ENCODE measurements around the gene MIER2. TPM values are rescaled to one million over a fixed set of nuclear protein-coding genes. Genes with fewer than 3 reads are reported as not detected.

Gene MIER2
- polyA plus RNA-seq, 1 of the 3 experiments (the other 2 are of a cell fraction), result 15.9 TPM

- no peak for TF ChIP-seq CTCF (IDR thresholded peaks at IDR 0.05)
- TF ChIP-seq NRF1 (IDR thresholded peaks at IDR 0.05; ENCODE audit: low read depth, low read length), result no peak
- TF ChIP-seq EP300 (IDR thresholded peaks at IDR 0.05; ENCODE audit: borderline replicate concordance in 1 of 2, low read depth in 1 of 2, low read length in 1 of 2), result no peak
These were observed 10.5 kb upstream of the MIER2 start (continued) for GRCh38 chr19:355134-355533.

DNA sequence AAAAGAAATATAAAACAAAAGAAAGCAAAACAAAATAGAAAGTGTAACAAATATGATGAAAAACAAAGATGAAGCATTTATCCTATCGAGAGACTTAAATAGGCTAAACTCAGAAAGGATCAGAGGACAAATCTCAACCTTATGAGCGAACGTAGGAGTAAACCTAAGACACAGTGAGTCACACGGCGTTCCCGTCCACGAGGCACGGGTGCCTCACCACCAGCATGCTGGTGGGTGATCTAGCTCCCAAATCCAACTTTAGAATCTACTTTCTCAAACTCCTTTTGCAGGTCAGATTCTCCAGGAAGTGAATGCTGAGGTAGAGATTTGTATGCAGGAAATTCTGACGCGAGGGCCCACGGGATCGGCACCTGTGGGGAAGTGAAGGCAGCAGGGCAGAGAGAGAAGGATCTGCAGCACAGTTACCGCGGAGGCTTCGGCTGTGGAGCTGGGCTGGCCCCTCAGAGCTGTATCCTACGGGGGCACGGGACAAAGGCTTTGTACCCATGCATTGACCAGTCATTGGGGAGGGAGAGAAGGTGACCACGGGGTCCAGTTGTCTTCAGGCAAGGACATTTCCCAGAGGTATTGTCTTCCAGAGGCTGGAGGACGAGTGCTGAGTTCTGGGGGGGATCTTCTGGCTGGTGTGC lies 7.5 kb upstream of the MIER2 start:
- CTCF ChIA-PET, result interaction anchor here (1.5 kb wide), 1 partner anchor 84 kb away, joined by 5 read pairs; no protein-coding TSS in a partner anchor

GRCh38 chr19:347946-348861 lies 3.6 kb upstream of the MIER2 start:
- H3K4me3 ChIP-seq (ENCODE audit: low read depth in 2 of 2, low read length in 1 of 2), result no peak overlapping the region
- no peaks in the 10 kb centered on the region for H3K9me3 ChIP-seq
- peaks cover 4 to 7% of the 10 kb centered on the region in 2 experiments; a peak in 3 of 4 replicates for H3K4me1 ChIP-seq (ENCODE audit: control insufficient read depth in 1 of 2, insufficient read depth in 2 of 2, low read depth in 1 of 2, low read length in 1 of 2)
- H3K9ac ChIP-seq, result no peak overlapping the region
- no peak for DNase-seq
- H3K79me2 ChIP-seq (ENCODE audit: insufficient read depth), result peaks cover 10% of the 10 kb centered on the region
- no peaks in the 10 kb centered on the region for H3K36me3 ChIP-seq (replicated peaks in 1 of 2; ENCODE audit: control insufficient read depth in 1 of 2, insufficient read depth in 2 of 2, low read length in 1 of 2)
- ChIA-PET CTCF (interaction anchor here (0.9 kb wide), 1 partner anchor 158 kb away, joined by 3 read pairs; no protein-coding TSS in a partner anchor), POLR2A (no interaction called here)
- H4K20me1 ChIP-seq (ENCODE audit: insufficient read depth), result peaks cover 4% of the 10 kb centered on the region; the same call in 1 of the 2 replicates
- 70% methylated on average over 25 of the region's 26 CpGs for WGBS (ENCODE audit: low lambda C conversion rate)
- H3K4me2 ChIP-seq, result no peak overlapping the region
- H2AFZ ChIP-seq (ENCODE audit: low read depth), result no peak overlapping the region
- H3K27me3 ChIP-seq (ENCODE audit: insufficient read depth), result no peaks in the 10 kb centered on the region
- no peaks in the 10 kb centered on the region for H3K9me2 ChIP-seq
- H3F3A ChIP-seq (replicated peaks; ENCODE audit: insufficient read depth), result no peaks in the 10 kb centered on the region
- H3K27ac ChIP-seq (ENCODE audit: low read depth in 2 of 2, low read length in 1 of 2), result no peak overlapping the region
- TF ChIP-seq REST (IDR thresholded peaks at IDR 0.05; ENCODE audit: low read depth, low read length), result no peak
- no peak for TF ChIP-seq RCOR1 (IDR thresholded peaks at IDR 0.05; ENCODE audit: low read length)
- no peak for TF ChIP-seq POLR2AphosphoS5 (IDR thresholded peaks at IDR 0.05; ENCODE audit: low read depth, low read length)
- no peak for TF ChIP-seq CHD2 (IDR thresholded peaks at IDR 0.05; ENCODE audit: low read length, partially characterized antibody)
- no peak for TF ChIP-seq SMC3 (IDR thresholded peaks at IDR 0.05; ENCODE audit: low read depth, low read length)
- no peak for TF ChIP-seq SIN3A (IDR thresholded peaks at IDR 0.05; ENCODE audit: borderline replicate concordance, low read depth, low read length)
- TF ChIP-seq GABPA (IDR thresholded peaks at IDR 0.05; ENCODE audit: low read depth), result no peak
- TF ChIP-seq YY1 (IDR thresholded peaks at IDR 0.05; ENCODE audit: low read depth), result no peak
- no peak for TF ChIP-seq FOXJ3 (CRISPR knock-in tag; IDR thresholded peaks at IDR 0.05)
- TF ChIP-seq EP300 (IDR thresholded peaks at IDR 0.05; ENCODE audit: borderline replicate concordance in 1 of 2, low read depth in 1 of 2, low read length in 1 of 2), result no peak
- no peak for TF ChIP-seq RXRA (IDR thresholded peaks at IDR 0.05; ENCODE audit: borderline replicate concordance, low read depth)
- no peak for TF ChIP-seq USF2 (IDR thresholded peaks at IDR 0.05; ENCODE audit: borderline replicate concordance, low read depth, low read length)
- no peak for TF ChIP-seq ELF1 (IDR thresholded peaks at IDR 0.05)

More for the DNA sequence above, 7.5 kb upstream of the MIER2 start:
- H3K36me3 ChIP-seq (replicated peaks in 1 of 2; ENCODE audit: control insufficient read depth in 1 of 2, insufficient read depth in 2 of 2, low read length in 1 of 2), result no peaks in the 10 kb centered on the region
- peak overlapping the region; percentile 41; the same call in 1 of the 2 replicates for H3K4me2 ChIP-seq
- peaks cover 8% of the 10 kb centered on the region; the same call in 1 of the 2 replicates for H3K9me3 ChIP-seq
- H3K9me2 ChIP-seq, result no peaks in the 10 kb centered on the region
- TF ChIP-seq CHD2 (IDR thresholded peaks at IDR 0.05; ENCODE audit: low read length, partially characterized antibody) (no peak), RCOR1 (IDR thresholded peaks at IDR 0.05; ENCODE audit: low read length) (no peak), EP300 (IDR thresholded peaks at IDR 0.05; ENCODE audit: borderline replicate concordance in 1 of 2, low read depth in 1 of 2, low read length in 1 of 2) (no peak)
- no peaks in the 10 kb centered on the region for H3K27me3 ChIP-seq (ENCODE audit: insufficient read depth)
- H3K79me2 ChIP-seq (ENCODE audit: insufficient read depth), result no peaks in the 10 kb centered on the region
- no peak overlapping the region for H3K27ac ChIP-seq (ENCODE audit: low read depth in 2 of 2, low read length in 1 of 2)
- POLR2A ChIA-PET, result no interaction called here
- no peaks in the 10 kb centered on the region for H3F3A ChIP-seq (replicated peaks; ENCODE audit: insufficient read depth)
- no peak overlapping the region for H2AFZ ChIP-seq (ENCODE audit: low read depth)
- no peaks in the 10 kb centered on the region for H4K20me1 ChIP-seq (ENCODE audit: insufficient read depth)
- no peaks in the 10 kb centered on the region; a peak in 1 of 4 replicates for H3K4me1 ChIP-seq (ENCODE audit: control insufficient read depth in 1 of 2, insufficient read depth in 2 of 2, low read depth in 1 of 2, low read length in 1 of 2)
- WGBS (ENCODE audit: low lambda C conversion rate), result 14% methylated on average over 17 of the region's 19 CpGs
- DNase-seq, result no peak
- peak overlapping the region in 1 of 2 experiments; percentile 29; a peak in 1 of 4 replicates for H3K4me3 ChIP-seq (ENCODE audit: low read depth in 2 of 2, low read length in 1 of 2)
- H3K9ac ChIP-seq, result no peak overlapping the region
